HCT116 (cell line): ENCODE measurements around the gene IL32.

Source experiments
- CBX3 ChIP-seq: IDR thresholded peaks from 2 replicates; pipeline ENCODE4 v1.6.1; 2012; ENCODE audit warnings: low read depth
- EZH2 ChIP-seq: fragments of 200-600 bp; sonication (generic); IDR thresholded peaks from 2 replicates; pipeline ENCODE4 v1.6.1; 2017; ENCODE audit warnings: antibody characterized with exemption, mixed run types
- EZH2phosphoT487 ChIP-seq: fragments of 200-600 bp; IDR thresholded peaks from 2 replicates; pipeline ENCODE4 v1.6.1; 2018; ENCODE audit warnings: antibody characterized with exemption, borderline replicate concordance
- POLR2A ChIP-seq: IDR thresholded peaks from 2 replicates; pipeline ENCODE4 v1.7.0; 2011; ENCODE audit warnings: borderline replicate concordance; ENCODE audit not compliant: insufficient read depth, insufficient read length; ENCODE audit errors: extremely low read depth
- POLR2AphosphoS5 ChIP-seq: IDR thresholded peaks from 2 replicates; pipeline ENCODE4 v1.6.1; 2011; ENCODE audit warnings: mild to moderate bottlenecking, low read depth, low read length, moderate library complexity
- SP1 ChIP-seq: IDR thresholded peaks from 2 replicates; pipeline ENCODE4 v1.6.1; 2012; ENCODE audit warnings: low read depth
- TF ChIP-seq, protein P1 (sequence below), 3 experiments: fragments of 200-600 bp in 1 of 3; sonication (generic) in 1 of 3; IDR thresholded peaks in 2 of 3; conservative IDR thresholded peaks in 1 of 3; 2 replicates each; pipeline ENCODE4 v1.5.1; 2012 to 2017; ENCODE audit warnings: low read depth in 2 of 3, low read length in 2 of 3, antibody characterized with exemption in 1 of 3, borderline replicate concordance in 1 of 3, control low read depth in 1 of 3, mild to moderate bottlenecking in 1 of 3, mixed read lengths in 1 of 3, mixed run types in 1 of 3, moderate library complexity in 1 of 3; ENCODE audit not compliant: insufficient read depth in 1 of 3
- TF ChIP-seq, protein P2 (sequence below): IDR thresholded peaks from 2 replicates; pipeline ENCODE4 v1.6.1; 2012; ENCODE audit warnings: low read depth
- TF ChIP-seq, protein P3 (sequence below): IDR thresholded peaks from 2 replicates; pipeline ENCODE4 v1.6.1; 2012

DNA sequence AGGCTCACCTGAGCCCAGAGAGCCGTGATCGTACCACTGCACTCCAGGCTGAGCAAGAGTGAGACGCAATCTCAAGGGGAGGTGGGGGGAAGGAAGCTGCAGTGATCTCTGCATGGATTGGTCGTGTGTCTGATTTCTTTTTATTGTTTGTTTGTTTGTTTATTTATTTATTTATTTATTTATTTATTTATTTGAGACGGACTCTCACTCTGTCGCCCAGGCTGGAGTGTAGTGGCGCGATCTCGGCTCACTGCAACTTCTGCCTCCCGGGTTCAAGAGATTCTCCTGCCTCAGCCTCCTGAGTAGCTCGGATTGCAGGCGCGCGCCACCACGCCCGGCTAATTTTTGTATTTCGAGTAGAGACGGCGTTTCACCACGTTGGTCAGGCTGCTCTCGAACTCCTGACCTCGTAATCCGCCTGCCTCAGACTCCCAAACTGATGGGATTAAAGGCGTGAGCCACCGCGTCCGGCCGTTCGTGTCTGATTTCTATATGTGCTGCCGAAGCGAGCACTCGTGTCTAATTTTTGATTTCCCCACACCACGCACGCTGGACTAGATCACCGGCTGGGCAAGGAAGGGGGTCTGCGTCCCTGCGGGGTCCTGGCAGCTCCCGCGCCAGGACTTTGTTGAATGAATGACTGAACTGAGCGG lies 45.7 kb upstream of the IL32 start:
- TF ChIP-seq, protein P1, sequence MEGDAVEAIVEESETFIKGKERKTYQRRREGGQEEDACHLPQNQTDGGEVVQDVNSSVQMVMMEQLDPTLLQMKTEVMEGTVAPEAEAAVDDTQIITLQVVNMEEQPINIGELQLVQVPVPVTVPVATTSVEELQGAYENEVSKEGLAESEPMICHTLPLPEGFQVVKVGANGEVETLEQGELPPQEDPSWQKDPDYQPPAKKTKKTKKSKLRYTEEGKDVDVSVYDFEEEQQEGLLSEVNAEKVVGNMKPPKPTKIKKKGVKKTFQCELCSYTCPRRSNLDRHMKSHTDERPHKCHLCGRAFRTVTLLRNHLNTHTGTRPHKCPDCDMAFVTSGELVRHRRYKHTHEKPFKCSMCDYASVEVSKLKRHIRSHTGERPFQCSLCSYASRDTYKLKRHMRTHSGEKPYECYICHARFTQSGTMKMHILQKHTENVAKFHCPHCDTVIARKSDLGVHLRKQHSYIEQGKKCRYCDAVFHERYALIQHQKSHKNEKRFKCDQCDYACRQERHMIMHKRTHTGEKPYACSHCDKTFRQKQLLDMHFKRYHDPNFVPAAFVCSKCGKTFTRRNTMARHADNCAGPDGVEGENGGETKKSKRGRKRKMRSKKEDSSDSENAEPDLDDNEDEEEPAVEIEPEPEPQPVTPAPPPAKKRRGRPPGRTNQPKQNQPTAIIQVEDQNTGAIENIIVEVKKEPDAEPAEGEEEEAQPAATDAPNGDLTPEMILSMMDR (IDR thresholded peaks at IDR 0.05 in 2 of 3, conservative IDR thresholded peaks at IDR 0.05 in 1 of 3; ENCODE audit: borderline replicate concordance in 1 of 3, insufficient read depth in 1 of 3, low read depth in 2 of 3, low read length in 2 of 3) = no peak
- TF ChIP-seq, protein P2, sequence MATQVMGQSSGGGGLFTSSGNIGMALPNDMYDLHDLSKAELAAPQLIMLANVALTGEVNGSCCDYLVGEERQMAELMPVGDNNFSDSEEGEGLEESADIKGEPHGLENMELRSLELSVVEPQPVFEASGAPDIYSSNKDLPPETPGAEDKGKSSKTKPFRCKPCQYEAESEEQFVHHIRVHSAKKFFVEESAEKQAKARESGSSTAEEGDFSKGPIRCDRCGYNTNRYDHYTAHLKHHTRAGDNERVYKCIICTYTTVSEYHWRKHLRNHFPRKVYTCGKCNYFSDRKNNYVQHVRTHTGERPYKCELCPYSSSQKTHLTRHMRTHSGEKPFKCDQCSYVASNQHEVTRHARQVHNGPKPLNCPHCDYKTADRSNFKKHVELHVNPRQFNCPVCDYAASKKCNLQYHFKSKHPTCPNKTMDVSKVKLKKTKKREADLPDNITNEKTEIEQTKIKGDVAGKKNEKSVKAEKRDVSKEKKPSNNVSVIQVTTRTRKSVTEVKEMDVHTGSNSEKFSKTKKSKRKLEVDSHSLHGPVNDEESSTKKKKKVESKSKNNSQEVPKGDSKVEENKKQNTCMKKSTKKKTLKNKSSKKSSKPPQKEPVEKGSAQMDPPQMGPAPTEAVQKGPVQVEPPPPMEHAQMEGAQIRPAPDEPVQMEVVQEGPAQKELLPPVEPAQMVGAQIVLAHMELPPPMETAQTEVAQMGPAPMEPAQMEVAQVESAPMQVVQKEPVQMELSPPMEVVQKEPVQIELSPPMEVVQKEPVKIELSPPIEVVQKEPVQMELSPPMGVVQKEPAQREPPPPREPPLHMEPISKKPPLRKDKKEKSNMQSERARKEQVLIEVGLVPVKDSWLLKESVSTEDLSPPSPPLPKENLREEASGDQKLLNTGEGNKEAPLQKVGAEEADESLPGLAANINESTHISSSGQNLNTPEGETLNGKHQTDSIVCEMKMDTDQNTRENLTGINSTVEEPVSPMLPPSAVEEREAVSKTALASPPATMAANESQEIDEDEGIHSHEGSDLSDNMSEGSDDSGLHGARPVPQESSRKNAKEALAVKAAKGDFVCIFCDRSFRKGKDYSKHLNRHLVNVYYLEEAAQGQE = no peak
- no peak for TF ChIP-seq EZH2phosphoT487
- TF ChIP-seq, protein P3, sequence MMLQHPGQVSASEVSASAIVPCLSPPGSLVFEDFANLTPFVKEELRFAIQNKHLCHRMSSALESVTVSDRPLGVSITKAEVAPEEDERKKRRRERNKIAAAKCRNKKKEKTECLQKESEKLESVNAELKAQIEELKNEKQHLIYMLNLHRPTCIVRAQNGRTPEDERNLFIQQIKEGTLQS = no peak
- TF ChIP-seq POLR2A = no peak
- no peak for TF ChIP-seq CBX3
- no peak for TF ChIP-seq SP1
- TF ChIP-seq EZH2 = no peak
- TF ChIP-seq POLR2AphosphoS5 = no peak
